Epithelial cell of esophagus (primary cell): ENCODE data around the gene DOCK8.

Experiments used
- DNase-seq: peaks from one replicate; pipeline ENCODE4 v3.0.0; 2010; ENCODE audit warnings: low read depth
- H3K4me3 ChIP-seq: 2 replicates; pipeline ENCODE4 v1.5.1; 2011; ENCODE audit warnings: mild to moderate bottlenecking, low read length, control low read depth
- CTCF ChIP-seq: IDR thresholded peaks from 2 replicates; pipeline ENCODE4 v1.5.1; 2011; ENCODE audit warnings: low read depth, mild to moderate bottlenecking, low read length, control low read depth, inconsistent platforms; ENCODE audit not compliant: insufficient read depth; ENCODE audit errors: missing control alignments

The DOCK8 gene

GRCh38 chr9:264231-264630 lies 49.6 kb downstream of the DOCK8 start:
- no peak for DNase-seq
- no peak for TF ChIP-seq CTCF
- H3K4me3 ChIP-seq: no peak overlapping the region

- no peak overlapping the region for H3K4me3 ChIP-seq
- no peak for TF ChIP-seq CTCF
- no peak for DNase-seq
These were observed 50.7 kb downstream of the DOCK8 start for GRCh38 chr9:265209-265870.

- no peak for DNase-seq
- TF ChIP-seq CTCF: no peak
These were observed 51.6 kb downstream of the DOCK8 start for GRCh38 chr9:266228-266627.

GRCh38 chr9:268616-269015 lies 54.0 kb downstream of the DOCK8 start:
- TF ChIP-seq CTCF: no peak
- no peak for DNase-seq
- no peak overlapping the region for H3K4me3 ChIP-seq

More at GRCh38 chr9:266228-266627, 51.6 kb downstream of the DOCK8 start:
- no peak overlapping the region for H3K4me3 ChIP-seq

GRCh38 chr9:269081-269711 lies 54.5 kb downstream of the DOCK8 start:
- DNase-seq: no peak
- no peak for TF ChIP-seq CTCF
- no peak overlapping the region for H3K4me3 ChIP-seq

GRCh38 chr9:270657-271237 lies 56.1 kb downstream of the DOCK8 start:
- TF ChIP-seq CTCF: no peak
- H3K4me3 ChIP-seq: no peak overlapping the region
- DNase-seq: no peak
